ENCODE results near the gene HOXB1. TPM values are rescaled to one million over a fixed set of nuclear protein-coding genes. Genes with fewer than 3 reads are reported as not detected.

Gene HOXB1
- total and polyA plus RNA-seq, 4 donors, result not detected

- H3K9ac ChIP-seq (ENCODE audit: low read depth in 1 of 2, low read length in 2 of 2), result no peak overlapping the region
- 29% methylated on average over 44 of the region's 44 CpGs for WGBS
Measured at GRCh38 chr17:48554412-48555257, 23.8 kb upstream of the HOXB1 start.

More at GRCh38 chr17:48554412-48555257, 23.8 kb upstream of the HOXB1 start:
- Histone ChIP-seq H3K4me1 (ENCODE audit: control insufficient read depth in 4 of 4, insufficient read depth in 4 of 4, low read length in 3 of 4) (no peaks in the 10 kb centered on the region), H3K9me3 (ENCODE audit: control insufficient read depth in 4 of 4, low read length in 3 of 4) (no peaks in the 10 kb centered on the region), H3K27ac (ENCODE audit: low read depth in 1 of 2, low read length in 2 of 2) (peak overlapping the region; percentile 41 to 46), H3K27me3 (ENCODE audit: control insufficient read depth in 4 of 4, insufficient read depth in 4 of 4, low read length in 3 of 4) (peaks cover 0 to 9% (median 3%) of the 10 kb centered on the region in 4 donors), H3K36me3 (ENCODE audit: control insufficient read depth in 4 of 4, insufficient read depth in 3 of 4, low read depth in 1 of 4, low read length in 3 of 4) (no peaks in the 10 kb centered on the region), H3K4me3 (ENCODE audit: low read depth in 1 of 3, low read length in 3 of 3) (no peak overlapping the region)
- TF ChIP-seq MAX (IDR thresholded peaks at IDR 0.05) (no peak), TAF1 (conservative IDR thresholded peaks at IDR 0.05) (no peak), ATF3 (IDR thresholded peaks at IDR 0.05) (no peak), JUND (IDR thresholded peaks at IDR 0.05) (no peak), GABPA (IDR thresholded peaks at IDR 0.05 in 1 of 2, conservative IDR thresholded peaks at IDR 0.05 in 1 of 2) (no peak), HNF4G (IDR thresholded peaks at IDR 0.05) (no peak), NR2F2 (IDR thresholded peaks at IDR 0.05) (no peak), SP1 (IDR thresholded peaks at IDR 0.05) (no peak), FOXA2 (IDR thresholded peaks at IDR 0.05) (no peak), RXRA (IDR thresholded peaks at IDR 0.05) (no peak), RAD21 (IDR thresholded peaks at IDR 0.05) (no peak), HNF4A (conservative IDR thresholded peaks at IDR 0.05) (no peak), REST (IDR thresholded peaks at IDR 0.05) (no peak), ZBTB33 (IDR thresholded peaks at IDR 0.05) (no peak), YY1 (IDR thresholded peaks at IDR 0.05) (no peak), EGR1 (IDR thresholded peaks at IDR 0.05; ENCODE audit: low read depth in 2 of 2) (no peak)
- DNase-seq (ENCODE audit: low spot score), result no peak
